ENCODE data around the gene SEZ6. TPM values are rescaled to one million over a fixed set of nuclear protein-coding genes. Genes with fewer than 3 reads are reported as not detected.

SEZ6 gene
- total RNA-seq, 2 experiments from 2014 or later: 0.31 TPM; not detected in 1

- no peak overlapping the region for H3K4me3 ChIP-seq (ENCODE audit: low read length)
- no peak overlapping the region for H3K27ac Mint-ChIP-seq
- DNase-seq (no peak), ATAC-seq (ENCODE audit: poor library complexity) (no peak)
- H3K9me3 Mint-ChIP-seq: no peaks in the 10 kb centered on the region
- ChIA-PET POLR2A (no interaction called here), CTCF (no interaction called here)
- no peak for TF ChIP-seq CTCF (IDR thresholded peaks at IDR 0.05)
- intact Hi-C loops (cut with DNase I, micrococcal nuclease): loop anchor here in 1 of 2 experiments (10.0 kb wide), 1 partner anchor 62 kb away; no protein-coding TSS in a partner anchor
- no peaks in the 10 kb centered on the region for H3K36me3 Mint-ChIP-seq (ENCODE audit: low read depth)
- H3K4me1 Mint-ChIP-seq (ENCODE audit: low read depth): no peaks in the 10 kb centered on the region
- H3K9me3 ChIP-seq (ENCODE audit: control insufficient read depth in 1 of 2, insufficient read depth in 1 of 2, low read length in 2 of 2): no peaks in the 10 kb centered on the region
- no peaks in the 10 kb centered on the region for H3K4me1 ChIP-seq (ENCODE audit: insufficient read depth, low read length)
- no peak overlapping the region for H3K4me3 Mint-ChIP-seq
- H3K36me3 ChIP-seq (ENCODE audit: insufficient read depth, low read length): no peaks in the 10 kb centered on the region
- H3K27me3 ChIP-seq (ENCODE audit: control insufficient read depth in 1 of 2, insufficient read depth in 2 of 2, low read length in 2 of 2): peaks cover 2 to 10% of the 10 kb centered on the region in 2 experiments
- peaks cover 15% of the 10 kb centered on the region for H3K27me3 Mint-ChIP-seq
- H3K27ac ChIP-seq (ENCODE audit: low read depth in 1 of 2, low read length in 2 of 2): no peak overlapping the region
Measured at GRCh38 chr17:28992625-28993600, 12.9 kb downstream of the SEZ6 start.

- DNase-seq (no peak), ATAC-seq (ENCODE audit: poor library complexity) (no peak)
- Mint-ChIP-seq H3K4me3 (no peak overlapping the region), H3K27me3 (peaks cover 11% of the 10 kb centered on the region), H3K4me1 (ENCODE audit: low read depth) (no peaks in the 10 kb centered on the region), H3K27ac (no peak overlapping the region), H3K9me3 (no peaks in the 10 kb centered on the region), H3K36me3 (ENCODE audit: low read depth) (no peaks in the 10 kb centered on the region)
- H3K4me1 ChIP-seq (ENCODE audit: insufficient read depth, low read length): no peaks in the 10 kb centered on the region
- H3K36me3 ChIP-seq (ENCODE audit: insufficient read depth, low read length): no peaks in the 10 kb centered on the region
- H3K9me3 ChIP-seq (ENCODE audit: control insufficient read depth in 1 of 2, insufficient read depth in 1 of 2, low read length in 2 of 2): no peaks in the 10 kb centered on the region
- no peak overlapping the region for H3K4me3 ChIP-seq (ENCODE audit: low read length)
- peaks cover 2 to 5% of the 10 kb centered on the region in 2 experiments for H3K27me3 ChIP-seq (ENCODE audit: control insufficient read depth in 1 of 2, insufficient read depth in 2 of 2, low read length in 2 of 2)
- TF ChIP-seq CTCF (IDR thresholded peaks at IDR 0.05): no peak
- CTCF ChIA-PET: no interaction called here
- no peak overlapping the region for H3K27ac ChIP-seq (ENCODE audit: low read depth in 1 of 2, low read length in 2 of 2)
- intact Hi-C loops (cut with DNase I, micrococcal nuclease): loop anchor here in 1 of 2 experiments (10.0 kb wide), 1 partner anchor 63 kb away; no protein-coding TSS in a partner anchor
- POLR2A ChIA-PET: no interaction called here
Measured at GRCh38 chr17:28992185-28992584, 13.6 kb downstream of the SEZ6 start.

- Histone ChIP-seq H3K36me3 (ENCODE audit: insufficient read depth, low read length) (no peaks in the 10 kb centered on the region), H3K27me3 (ENCODE audit: control insufficient read depth in 1 of 2, insufficient read depth in 2 of 2, low read length in 2 of 2) (peaks cover 2 to 5% of the 10 kb centered on the region in 2 experiments), H3K27ac (ENCODE audit: low read depth in 1 of 2, low read length in 2 of 2) (no peak overlapping the region), H3K4me1 (ENCODE audit: insufficient read depth, low read length) (no peaks in the 10 kb centered on the region), H3K4me3 (ENCODE audit: low read length) (no peak overlapping the region), H3K9me3 (ENCODE audit: control insufficient read depth in 1 of 2, insufficient read depth in 1 of 2, low read length in 2 of 2) (no peaks in the 10 kb centered on the region)
- POLR2A ChIA-PET: no interaction called here
- TF ChIP-seq CTCF (IDR thresholded peaks at IDR 0.05): no peak
- DNase-seq: no peak
- CTCF ChIA-PET: no interaction called here
- no peak overlapping the region for H3K4me3 Mint-ChIP-seq
- intact Hi-C loops (cut with DNase I, micrococcal nuclease): loop anchor here in 1 of 2 experiments (10.0 kb wide), 1 partner anchor 63 kb away; no protein-coding TSS in a partner anchor
- no peaks in the 10 kb centered on the region for H3K36me3 Mint-ChIP-seq (ENCODE audit: low read depth)
- no peak overlapping the region for H3K27ac Mint-ChIP-seq
- H3K4me1 Mint-ChIP-seq (ENCODE audit: low read depth): no peaks in the 10 kb centered on the region
- H3K27me3 Mint-ChIP-seq: peaks cover 8% of the 10 kb centered on the region
- H3K9me3 Mint-ChIP-seq: no peaks in the 10 kb centered on the region
- ATAC-seq (ENCODE audit: poor library complexity): no peak
Measured at GRCh38 chr17:28991779-28992178, 14.1 kb downstream of the SEZ6 start.

Data from CD4-positive, alpha-beta T cell (primary cell).